DMS153 treated with DMSO at 0.1 percent for 48 hours (cell line): ENCODE results near the gene FGF21.
"Not testable (repeated sequence)": the region's sequence is repeated elsewhere in the genome, so short reads cannot be mapped to it uniquely, and the experiment has no call there.

Experiments
- DNase-seq: peaks from one replicate; lab custom pipeline; 2025; ENCODE audit not compliant: unreplicated experiment; lab: John Stamatoyannopoulos, UW

FGF21 gene

DNA sequence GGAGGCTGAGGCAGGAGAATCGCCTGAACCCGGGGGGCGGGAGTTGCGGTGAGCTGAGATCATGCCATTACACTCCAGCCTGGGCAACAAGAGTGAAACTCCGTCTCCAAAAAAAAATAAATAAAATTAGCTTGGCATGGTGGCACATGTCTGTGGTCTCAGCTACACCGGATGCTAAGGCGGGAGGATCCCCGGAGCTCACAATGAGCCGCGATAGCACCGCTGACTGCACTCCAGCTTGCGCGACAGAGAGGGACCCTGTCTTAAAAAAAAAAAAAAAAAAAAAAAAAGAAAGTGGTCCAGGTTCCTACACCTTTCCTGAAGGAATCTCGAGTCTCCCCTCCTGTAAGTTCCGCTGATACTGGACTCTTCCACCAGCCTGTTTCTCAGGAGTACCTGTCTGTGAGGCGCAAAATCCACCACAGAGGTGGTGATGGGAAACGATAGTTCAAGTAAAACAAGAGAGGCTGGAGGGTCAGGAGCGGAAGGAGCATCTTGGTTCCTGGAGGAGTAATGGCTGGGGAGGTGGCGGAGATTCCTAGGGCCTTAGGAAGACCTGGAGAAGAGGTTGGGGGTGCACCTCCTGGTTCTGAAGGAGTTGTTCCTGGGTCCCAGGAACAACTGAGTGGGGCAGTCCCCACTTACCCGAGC lies 3.4 kb upstream of the FGF21 start:
- DNase-seq: no peak

GRCh38 chr19:48752496-48753365 lies 2.6 kb upstream of the FGF21 start, which contains the start of gene FUT1:
Gene FUT1 (minus strand): TSS chr19:48752641. CDS start chr19:48751281, 1,360 bp downstream.
- peak; percentile 94 for DNase-seq

DNA sequence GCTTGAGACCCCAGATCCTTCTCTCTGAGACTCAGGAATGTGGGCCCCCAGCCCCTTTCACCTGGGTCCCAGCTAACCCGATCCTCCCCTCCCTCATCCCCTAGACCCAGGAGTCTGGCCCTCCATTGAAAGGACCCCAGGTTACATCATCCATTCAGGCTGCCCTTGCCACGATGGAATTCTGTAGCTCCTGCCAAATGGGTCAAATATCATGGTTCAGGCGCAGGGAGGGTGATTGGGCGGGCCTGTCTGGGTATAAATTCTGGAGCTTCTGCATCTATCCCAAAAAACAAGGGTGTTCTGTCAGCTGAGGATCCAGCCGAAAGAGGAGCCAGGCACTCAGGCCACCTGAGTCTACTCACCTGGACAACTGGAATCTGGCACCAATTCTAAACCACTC lies 463 bp downstream of the FGF21 start:
- DNase-seq: no peak

- DNase-seq: no peak
These were observed 888 bp downstream of the FGF21 start for GRCh38 chr19:48756212-48756611.

DNA sequence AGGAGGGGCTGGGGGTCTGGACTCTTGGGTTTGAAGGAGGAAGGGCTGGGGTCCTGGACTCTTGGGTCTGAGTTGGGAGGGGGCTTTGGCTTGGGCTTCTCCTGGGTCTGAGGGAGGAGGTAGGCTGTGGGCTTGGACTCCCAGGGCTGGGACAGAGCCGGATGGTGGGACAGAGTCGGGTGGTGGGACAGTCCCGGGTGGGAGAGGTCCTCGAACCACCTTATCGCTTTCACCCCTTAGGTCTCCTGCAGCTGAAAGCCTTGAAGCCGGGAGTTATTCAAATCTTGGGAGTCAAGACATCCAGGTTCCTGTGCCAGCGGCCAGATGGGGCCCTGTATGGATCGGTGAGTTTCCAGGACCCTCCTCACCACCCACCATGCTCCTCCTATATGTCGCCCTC lies 1.4 kb downstream of the FGF21 start:
- no peak for DNase-seq

GRCh38 chr19:48757089-48757675 lies 1.9 kb downstream of the FGF21 start:
- DNase-seq: no peak

GRCh38 chr19:48757741-48758144 lies 2.4 kb downstream of the FGF21 start:
- no peak for DNase-seq

DNA sequence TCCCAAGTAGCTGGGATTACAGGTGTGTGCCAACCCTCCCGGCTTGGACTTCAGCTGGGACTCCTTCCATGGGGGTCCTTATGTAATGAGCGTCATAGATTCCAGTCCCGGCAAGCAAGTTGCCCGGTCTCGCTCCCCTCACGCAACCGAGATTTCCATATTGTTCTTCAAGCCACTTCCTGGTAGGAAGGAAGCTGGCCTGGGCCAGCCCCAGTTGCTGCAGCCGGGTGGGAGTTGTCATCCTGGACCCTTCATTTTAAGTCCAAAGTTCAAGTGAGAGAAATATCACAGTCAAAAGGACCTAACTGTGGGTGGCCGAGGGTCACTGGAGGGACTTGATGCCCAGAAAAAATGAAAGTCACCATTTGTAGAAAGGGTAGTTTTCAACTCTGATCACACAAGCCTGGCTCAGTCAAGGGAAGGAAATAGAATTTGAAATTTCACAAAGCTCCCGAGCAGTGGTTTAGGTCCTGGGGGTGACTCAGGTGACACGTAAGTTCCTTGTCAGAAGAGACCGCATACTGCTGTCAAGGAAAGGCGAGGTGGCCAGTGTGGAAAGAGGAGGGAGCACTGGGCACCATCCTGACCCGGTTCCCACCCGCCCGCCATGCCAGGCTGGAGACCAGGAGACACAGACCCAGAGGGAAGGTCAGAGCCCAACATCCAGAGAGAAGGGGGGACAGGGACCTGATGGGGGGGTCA lies 5.3 kb downstream of the FGF21 start:
- DNase-seq: no peak

GRCh38 chr19:48765816-48766215 lies 10.5 kb downstream of the FGF21 start:
- DNase-seq: not testable (repeated sequence)

DNA sequence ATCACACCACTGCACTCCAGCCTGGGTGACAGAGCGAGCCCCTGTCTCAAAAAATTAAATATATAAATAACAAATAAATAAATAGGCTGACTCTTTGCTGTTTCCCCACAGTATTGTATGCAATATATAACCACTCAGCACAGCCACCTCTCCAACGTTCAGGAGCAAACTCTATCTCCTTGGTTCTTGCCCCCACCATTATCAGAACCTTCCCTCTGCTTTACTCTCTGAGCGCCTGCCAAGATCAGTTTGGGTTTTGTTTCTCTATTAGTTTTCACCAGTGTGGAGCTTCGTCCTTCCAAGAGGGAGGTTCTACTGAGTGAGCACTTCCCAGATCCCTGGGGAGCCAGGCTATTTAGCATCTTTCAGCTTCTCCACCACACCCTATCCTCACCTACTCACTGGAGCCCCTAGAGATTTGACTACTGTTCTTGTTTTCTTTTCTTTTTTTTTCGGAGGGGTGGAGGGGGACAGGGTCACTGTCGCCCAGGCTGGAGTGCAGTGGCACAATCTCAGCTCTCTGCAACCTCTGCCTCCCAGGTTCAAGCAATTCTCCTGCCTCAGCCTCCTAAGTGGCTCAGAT lies 12.9 kb downstream of the FGF21 start:
- DNase-seq: not testable (repeated sequence)

GRCh38 chr19:48768994-48769713 lies 13.8 kb downstream of the FGF21 start:
- DNase-seq: no peak

DNA sequence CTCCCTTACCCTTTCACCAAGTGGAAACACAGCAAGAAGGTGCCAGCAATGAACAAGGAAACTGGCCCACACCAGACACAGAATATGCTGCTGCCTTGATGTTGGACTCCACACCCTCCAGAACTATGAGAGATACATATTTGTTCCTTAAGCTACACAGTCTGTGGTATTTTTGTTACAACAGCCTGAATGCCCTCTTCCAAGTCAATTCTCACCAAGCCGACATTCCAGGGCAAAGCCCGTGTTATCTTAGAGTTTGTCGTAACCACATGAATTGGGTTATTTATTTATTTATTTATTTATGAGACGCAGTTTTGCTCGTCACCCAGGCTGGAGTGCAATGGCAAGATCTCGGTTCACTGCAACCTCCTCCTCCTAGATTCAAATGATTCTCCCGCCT lies 14.9 kb downstream of the FGF21 start:
- DNase-seq: no peak

GRCh38 chr19:48770734-48771472 lies 15.6 kb downstream of the FGF21 start:
- no peak for DNase-seq

DNA sequence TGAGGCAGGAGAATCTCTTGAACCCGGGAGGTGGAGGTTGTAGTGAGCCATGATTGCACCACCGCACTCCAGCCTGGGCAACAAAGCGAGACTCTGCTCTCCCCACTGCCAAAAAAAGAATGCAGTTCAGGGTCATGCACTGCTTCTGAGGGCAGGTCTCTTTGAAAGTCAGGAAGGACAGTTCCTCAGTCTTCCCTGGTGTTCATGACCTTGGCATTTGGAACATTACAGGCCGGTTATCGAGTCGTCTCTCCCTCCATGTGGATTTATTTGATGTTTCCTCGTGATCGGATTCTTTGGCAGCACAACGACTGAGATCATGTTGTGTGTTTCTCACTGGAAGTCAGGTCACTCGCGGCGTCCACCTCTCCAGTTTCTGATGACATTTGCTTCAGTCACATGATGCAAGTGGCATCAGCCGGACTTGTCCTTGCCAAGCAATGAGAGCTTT lies 17.2 kb downstream of the FGF21 start:
- no peak for DNase-seq

GRCh38 chr19:48777139-48777538 lies 21.8 kb downstream of the FGF21 start:
- DNase-seq: no peak

- DNase-seq: no peak
These were observed 22.4 kb downstream of the FGF21 start for GRCh38 chr19:48777720-48778119.

DNA sequence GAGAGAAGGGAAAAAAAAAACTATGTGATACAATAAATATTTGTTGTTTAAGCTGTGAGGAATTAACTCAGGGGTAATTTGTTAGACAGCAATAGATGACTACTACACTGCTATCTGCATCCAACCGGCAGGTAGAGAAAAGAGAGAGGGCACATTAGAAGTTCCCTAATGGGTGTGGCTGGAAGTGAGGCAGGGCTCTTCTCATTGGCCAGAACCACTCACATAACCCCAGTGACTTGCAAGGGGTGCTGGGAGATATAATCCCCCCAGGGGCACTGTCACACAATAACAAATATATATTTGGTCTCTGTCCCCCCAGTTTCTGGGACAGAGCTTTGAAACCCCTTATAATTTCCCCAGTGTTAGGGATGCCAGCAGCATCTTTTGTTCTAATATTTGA lies 24.3 kb downstream of the FGF21 start:
- DNase-seq: no peak

- no peak for DNase-seq
These were observed 25.5 kb downstream of the FGF21 start for GRCh38 chr19:48780631-48781391.

- peak; percentile 20 for DNase-seq
These were observed 29.2 kb downstream of the FGF21 start for GRCh38 chr19:48784527-48784926.
